Bone marrow (tissue), 2 donors: ENCODE measurements around the gene EEPD1.
"Not testable (repeated sequence)": the region's sequence is repeated elsewhere in the genome, so short reads cannot be mapped to it uniquely, and the experiment has no call there.

Experiments used
- DNase-seq, 2 donors: peaks; one replicate each; lab custom pipeline; 2025; lab: John Stamatoyannopoulos, UW

The EEPD1 gene

DNA sequence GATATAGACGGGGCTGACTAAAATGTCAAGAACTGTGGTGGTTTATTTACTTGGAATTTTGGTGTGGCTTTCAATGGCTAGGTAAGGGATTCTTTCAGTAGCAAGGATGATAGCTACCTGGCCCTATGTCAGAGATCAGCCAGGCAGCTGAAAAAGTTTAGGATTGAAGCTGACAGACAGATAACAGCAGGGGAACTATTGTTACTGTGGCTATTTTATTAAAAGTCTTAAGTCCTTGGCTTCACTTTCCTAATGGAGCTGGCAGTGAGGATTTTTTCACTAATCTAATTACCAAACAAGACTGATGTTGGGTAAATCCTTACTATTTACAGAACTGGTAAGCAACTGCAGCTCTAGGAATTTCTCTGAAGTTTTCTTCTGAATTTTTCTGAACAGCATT is 164.2 kb downstream of the EEPD1 start:
- DNase-seq = no peak

DNA sequence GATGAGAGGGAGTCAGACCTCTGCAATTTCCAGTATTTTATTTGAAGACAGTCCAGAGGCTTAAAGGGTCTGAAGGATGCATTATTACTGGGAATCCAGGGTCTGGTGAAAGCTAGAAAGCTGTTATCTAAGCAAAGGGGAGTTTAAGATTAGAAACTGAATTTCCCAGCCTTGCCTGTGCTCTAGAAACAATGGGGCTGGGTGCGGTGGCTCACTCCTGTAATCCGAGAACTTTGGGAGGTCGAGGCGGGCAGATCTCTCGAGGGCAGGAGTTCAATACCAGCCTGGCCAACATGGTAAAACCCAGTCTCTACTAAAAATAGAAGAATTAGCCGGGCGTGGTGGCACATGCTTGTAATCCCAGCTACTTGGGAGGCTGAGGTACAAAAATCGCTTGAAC is 165.1 kb downstream of the EEPD1 start:
- DNase-seq = no peak

DNA sequence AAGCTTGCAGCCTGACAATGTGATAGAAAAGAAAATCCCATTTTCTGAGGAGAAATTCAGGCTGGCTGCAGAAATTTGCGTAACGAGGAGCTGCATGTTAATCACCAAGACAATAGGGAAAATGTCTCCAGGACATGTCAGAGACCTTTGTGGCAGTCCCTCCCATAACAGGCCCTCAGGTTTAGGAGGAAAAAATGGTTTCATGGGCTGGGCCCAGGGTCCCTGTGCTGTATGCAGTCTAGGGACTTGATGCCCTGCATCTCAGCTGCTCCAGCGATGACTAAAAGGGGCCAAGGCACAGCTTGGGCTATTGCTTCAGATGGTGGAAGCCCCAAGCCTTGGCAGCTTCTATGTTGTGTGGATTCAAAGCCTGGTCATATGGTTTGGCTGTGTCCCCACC is 168.2 kb downstream of the EEPD1 start:
- not testable (repeated sequence) for DNase-seq

DNA sequence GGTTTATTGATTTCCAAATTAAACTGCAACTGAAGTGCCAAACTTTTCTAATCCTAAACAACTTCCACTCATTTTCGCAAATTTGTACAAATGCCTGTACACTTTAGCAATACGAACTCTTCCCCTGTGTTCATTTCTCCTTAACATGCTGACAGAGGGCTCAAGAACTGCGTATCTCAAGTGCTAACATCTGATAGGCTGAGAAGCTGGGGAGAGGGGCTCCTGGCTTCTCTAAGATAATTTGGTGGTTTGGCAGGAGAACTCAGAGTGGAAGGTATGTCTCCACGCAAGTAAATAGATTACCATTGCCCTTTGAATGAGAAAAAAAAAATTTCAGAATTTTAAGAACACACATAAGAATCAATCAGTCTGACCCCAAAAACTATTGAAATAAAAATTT is 183.3 kb downstream of the EEPD1 start:
- no peak for DNase-seq

DNA sequence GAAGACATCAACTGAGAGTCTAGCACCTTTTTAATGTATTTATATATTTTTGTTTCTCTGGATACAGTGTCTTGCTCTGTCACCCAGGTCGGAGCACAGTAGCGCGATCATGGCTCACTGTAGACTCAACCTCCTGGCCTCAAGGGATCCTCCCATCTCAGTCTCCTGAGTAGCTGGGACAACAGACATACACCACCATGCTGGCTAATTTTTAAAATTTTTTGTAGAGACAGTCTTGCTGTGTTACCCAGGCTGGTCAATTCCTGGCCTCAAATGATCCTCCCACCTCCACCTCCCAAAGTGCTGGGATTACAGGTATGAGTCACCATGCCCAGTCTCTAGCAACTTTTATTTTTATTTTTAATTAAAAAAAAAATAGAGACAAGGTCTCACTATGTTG is 185.2 kb downstream of the EEPD1 start:
- DNase-seq = no peak

DNA sequence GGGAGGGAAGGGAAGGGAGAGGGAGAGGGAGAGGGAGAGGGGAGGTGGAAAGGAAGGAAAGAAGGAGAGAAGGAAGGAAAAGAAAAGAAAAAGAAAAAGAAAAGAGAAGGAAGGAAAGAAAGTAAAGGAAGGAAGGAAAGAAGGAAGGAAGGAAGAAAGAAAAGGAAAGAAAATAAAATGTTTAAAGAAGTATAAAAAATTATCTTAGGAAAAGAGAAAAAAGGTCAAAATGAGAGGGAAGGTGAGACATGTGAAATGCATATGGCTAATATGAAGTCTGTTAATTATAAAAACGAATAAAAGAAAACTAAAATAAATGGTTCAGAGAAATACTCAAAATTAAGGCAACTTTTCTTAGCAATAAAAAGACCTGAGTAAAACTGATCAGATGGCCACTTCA is 190.5 kb downstream of the EEPD1 start:
- DNase-seq = no peak

DNA sequence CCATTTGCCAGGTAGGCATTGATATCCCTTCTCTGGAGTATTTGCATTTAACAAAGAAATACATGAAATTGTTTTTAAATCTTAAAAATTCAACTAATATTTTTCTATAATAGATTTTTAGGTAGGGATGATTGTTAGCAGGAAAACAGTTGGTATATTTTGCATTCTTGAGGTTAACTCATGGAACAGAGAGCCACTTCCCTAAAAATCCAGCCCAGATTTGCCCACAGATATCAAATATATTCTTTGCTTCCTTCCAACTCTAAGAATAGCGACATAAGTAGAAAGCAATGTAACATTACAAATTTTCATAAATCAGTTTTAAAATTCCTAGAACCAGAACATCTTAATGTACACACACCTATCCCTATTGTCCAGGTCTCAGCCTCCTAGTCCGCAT is 191.6 kb downstream of the EEPD1 start:
- no peak for DNase-seq

DNA sequence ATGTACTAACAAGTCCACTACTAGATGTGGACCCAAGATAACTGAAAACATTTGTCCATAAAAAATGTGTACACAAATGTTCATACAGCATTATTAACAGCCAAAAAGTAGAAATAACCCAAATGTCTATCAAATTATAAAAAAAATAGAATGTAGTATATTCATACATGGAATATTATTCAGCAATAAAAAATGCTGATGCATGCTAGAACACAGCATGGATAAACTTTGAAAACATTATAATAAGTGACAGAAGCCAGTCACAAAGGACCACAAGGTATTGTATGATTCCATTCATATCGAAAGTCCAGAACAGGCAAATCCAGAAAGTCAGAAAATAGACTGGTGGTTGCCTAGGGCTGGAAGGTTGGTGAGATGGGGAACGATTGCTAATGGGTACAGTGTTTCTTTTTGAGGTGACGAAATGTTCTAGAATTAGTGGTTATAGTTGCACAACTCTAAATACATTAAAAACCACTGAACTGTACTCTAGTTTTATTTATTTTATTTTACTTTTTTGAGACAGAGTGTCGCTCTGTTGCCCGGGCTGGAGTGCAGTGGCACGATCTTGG is 193.3 kb downstream of the EEPD1 start:
- DNase-seq = no peak

DNA sequence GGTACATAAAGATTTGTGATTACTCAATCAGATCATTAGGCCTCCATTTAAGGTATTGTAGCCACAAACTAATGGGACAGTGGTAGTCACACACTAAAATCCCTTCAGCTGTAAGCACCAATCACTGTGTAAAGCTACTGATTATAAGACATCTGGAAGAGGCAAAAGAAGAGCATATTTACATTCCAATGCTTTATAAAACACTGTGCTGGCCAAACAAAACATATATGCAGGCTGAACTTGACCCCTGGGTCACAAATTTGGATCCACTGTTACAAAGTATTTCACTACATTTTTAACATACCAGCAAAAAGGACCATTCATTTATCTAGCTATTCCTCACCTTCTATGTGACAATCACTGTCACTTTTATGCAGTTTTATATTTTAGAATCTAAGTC is 195.2 kb downstream of the EEPD1 start:
- DNase-seq = no peak

DNA sequence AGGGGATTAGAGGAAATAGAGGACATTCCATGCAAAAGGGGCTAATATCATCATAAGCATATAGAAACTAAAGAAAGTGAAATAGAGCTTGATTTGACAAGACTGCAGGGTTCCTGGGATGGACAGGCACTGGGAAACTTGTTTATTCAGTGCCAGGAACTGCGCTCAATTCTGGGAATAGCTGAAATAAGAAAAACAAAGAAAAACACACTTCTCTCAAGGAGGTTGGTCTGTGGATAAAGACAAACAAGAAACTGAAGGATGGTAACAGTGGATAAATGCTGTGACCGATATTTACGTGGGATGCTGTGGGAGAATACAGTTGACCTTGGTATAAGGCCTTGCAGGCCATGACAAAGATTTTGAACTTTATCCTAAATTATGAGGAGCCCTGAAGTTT is 195.7 kb downstream of the EEPD1 start:
- DNase-seq = no peak

DNA sequence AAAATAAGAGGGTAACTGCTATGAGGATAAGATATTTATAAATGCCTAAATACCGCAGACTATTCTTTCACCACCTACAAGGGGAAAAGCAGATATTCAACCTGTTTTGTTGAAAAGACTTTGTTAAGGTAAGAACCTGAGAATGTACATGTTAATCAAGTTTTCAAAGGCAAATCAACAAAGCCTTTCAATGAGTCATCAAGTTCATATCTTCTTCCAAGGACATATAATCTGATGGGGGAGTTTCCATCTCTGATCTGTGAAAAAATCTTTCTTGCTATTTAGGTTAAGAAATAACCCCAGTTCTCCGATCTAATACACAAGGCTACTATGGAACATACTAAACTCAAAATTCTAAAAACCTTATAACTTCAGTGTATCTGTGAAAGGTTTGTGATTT is 196.6 kb downstream of the EEPD1 start:
- DNase-seq = no peak
